GM21737 (cell line): ENCODE data around the gene MAGOH.
"Not testable (repeated sequence)": the region's sequence is repeated elsewhere in the genome, so short reads cannot be mapped to it uniquely, and the experiment has no call there.

Source experiments
- ATAC-seq: cut with Tn5 transposase; IDR thresholded peaks from one replicate; pipeline ENCODE4 v1.9.1; 2021; ENCODE audit warnings: mild to moderate bottlenecking, moderate library complexity; ENCODE audit not compliant: unreplicated experiment

The MAGOH gene

GRCh38 chr1:53190210-53190611 is 48.1 kb downstream of the MAGOH start:
- ATAC-seq, result no peak

GRCh38 chr1:53189061-53189460 is 49.3 kb downstream of the MAGOH start:
- ATAC-seq, result no peak

GRCh38 chr1:53188099-53188498 is 50.2 kb downstream of the MAGOH start:
- no peak for ATAC-seq

- no peak for ATAC-seq
Measured at GRCh38 chr1:53187401-53187800, 50.9 kb downstream of the MAGOH start.

- ATAC-seq, result no peak
Measured at GRCh38 chr1:53186533-53186932, 51.8 kb downstream of the MAGOH start.

GRCh38 chr1:53185955-53186297 is 52.4 kb downstream of the MAGOH start:
- ATAC-seq, result not testable (repeated sequence)

GRCh38 chr1:53183095-53183990 is 55.0 kb downstream of the MAGOH start:
- no peak for ATAC-seq

GRCh38 chr1:53182716-53183094 is 55.6 kb downstream of the MAGOH start:
- no peak for ATAC-seq

GRCh38 chr1:53182111-53182593 is 56.2 kb downstream of the MAGOH start:
- ATAC-seq, result no peak

GRCh38 chr1:53180951-53181350 is 57.4 kb downstream of the MAGOH start:
- ATAC-seq, result no peak

- ATAC-seq, result no peak
Measured at GRCh38 chr1:53180226-53180625, 58.1 kb downstream of the MAGOH start.
